Karpas-422 (cell line): Measurements from ENCODE around the gene IPPK. TPM values are rescaled to one million over a fixed set of nuclear protein-coding genes. Genes with fewer than 3 reads are reported as not detected.

Experiments
- DNase-seq: peaks from one replicate; pipeline ENCODE4 v3.0.0-alpha.2; 2015
- H2AFZ ChIP-seq: fragments of 200-600 bp; sonication (generic); 2 replicates; pipeline ENCODE4 v1.6.1; 2014; ENCODE audit warnings: antibody characterized with exemption, low read length, mixed read lengths
- H3K27ac ChIP-seq: fragments of 200-600 bp; sonication (generic); 2 replicates; pipeline ENCODE4 v1.5.1; 2014; ENCODE audit warnings: mild to moderate bottlenecking, low read length, moderate library complexity
- H3K27me3 ChIP-seq: fragments of 200-600 bp; sonication (generic); 2 replicates; pipeline ENCODE4 v1.6.1; 2014; ENCODE audit warnings: low read length, mixed read lengths
- H3K36me3 ChIP-seq: fragments of 200-600 bp; sonication (generic); 2 replicates; pipeline ENCODE4 v1.6.1; 2014; ENCODE audit warnings: low read length, mixed read lengths; ENCODE audit not compliant: insufficient read depth
- H3K4me1 ChIP-seq: fragments of 200-600 bp; sonication (generic); 2 replicates; pipeline ENCODE4 v1.6.1; 2014; ENCODE audit warnings: mild to moderate bottlenecking, low read length, mixed read lengths
- H3K4me2 ChIP-seq: fragments of 200-600 bp; sonication (generic); 2 replicates; pipeline ENCODE4 v1.6.1; 2014; ENCODE audit warnings: low read length, low read depth, mild to moderate bottlenecking; ENCODE audit not compliant: poor library complexity, severe bottlenecking
- H3K4me3 ChIP-seq: fragments of 200-600 bp; sonication (generic); 2 replicates; pipeline ENCODE4 v1.5.1; 2014; ENCODE audit warnings: mild to moderate bottlenecking, antibody characterized with exemption, low read length, mixed read lengths
- H3K79me2 ChIP-seq: fragments of 200-600 bp; sonication (generic); 2 replicates; pipeline ENCODE4 v1.6.1; 2014; ENCODE audit warnings: mild to moderate bottlenecking, low read length, mixed read lengths
- H3K9ac ChIP-seq: fragments of 200-600 bp; sonication (generic); 2 replicates; pipeline ENCODE4 v1.6.0; 2014; ENCODE audit warnings: low read length
- H3K9me2 ChIP-seq: fragments of 200-600 bp; sonication (generic), shearing (Covaris generic); replicated peaks from 2 replicates; pipeline ENCODE4 v1.6.0; 2014; ENCODE audit warnings: mild to moderate bottlenecking, low read length, moderate library complexity; ENCODE audit not compliant: insufficient read depth
- H3K9me3 ChIP-seq: fragments of 300-700, 200-600 bp; sonication (generic); 2 replicates; pipeline ENCODE4 v1.6.1; 2014; ENCODE audit warnings: low read length, mixed read lengths
- H4K20me1 ChIP-seq: fragments of 200-600 bp; sonication (generic); 2 replicates; pipeline ENCODE4 v1.6.1; 2014; ENCODE audit warnings: mild to moderate bottlenecking, antibody characterized with exemption, low read length, low read depth; ENCODE audit not compliant: insufficient read depth
- total RNA-seq: library from RNA; depleted of rRNA; stranded (reverse); fragments of >200 nt; shearing (Covaris generic); gene quantifications from 2 replicates; pipeline ENCODE4 v1.2.3, GENCODE V29; 2014; ENCODE audit warnings: low replicate concordance

Gene IPPK
- total RNA-seq, 1 experiment from 2014 or later: 18.3 TPM

DNA sequence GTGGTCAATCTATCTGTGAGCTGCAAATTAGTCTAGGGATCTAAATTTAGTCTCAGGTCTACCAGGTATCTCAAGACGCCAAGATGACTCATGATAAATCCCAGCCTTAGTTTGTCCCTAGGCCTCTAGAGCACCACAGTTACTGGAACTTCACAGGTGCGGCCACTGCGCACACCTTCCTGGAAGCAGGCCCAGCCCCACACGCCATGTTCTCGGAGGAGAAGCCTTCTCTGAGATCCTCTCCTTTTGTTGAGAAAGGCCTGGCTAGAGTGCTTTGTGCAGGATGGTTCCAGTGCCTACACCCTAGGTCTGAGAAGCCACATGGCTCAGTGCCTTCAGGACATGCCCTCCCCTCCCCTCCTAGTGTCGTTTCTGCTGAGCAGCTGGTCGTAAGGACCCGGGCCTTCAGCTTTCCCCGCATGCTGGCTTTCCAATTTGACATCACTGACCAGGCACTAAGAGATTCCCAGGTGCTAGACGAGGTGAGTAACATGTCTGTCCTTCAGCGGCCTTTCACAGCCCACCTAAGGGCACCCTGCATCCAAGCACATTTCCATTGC is 51.9 kb downstream of the IPPK start:
- Histone ChIP-seq H2AFZ (no peak overlapping the region), H3K9me2 (no peaks in the 10 kb centered on the region), H3K4me2 (no peak overlapping the region), H3K9ac (no peak overlapping the region), H3K4me3 (no peak overlapping the region), H3K27me3 (no peaks in the 10 kb centered on the region), H3K4me1 (no peaks in the 10 kb centered on the region), H3K79me2 (peaks cover 5% of the 10 kb centered on the region; the same call in 1 of the 2 replicates), H3K27ac (no peak overlapping the region), H4K20me1 (0 out of 2 replicates have a peak, but pooled peaks cover 2% of the 10 kb centered on the region), H3K36me3 (peaks cover 31% of the 10 kb centered on the region), H3K9me3 (no peaks in the 10 kb centered on the region)
- no peak for DNase-seq

DNA sequence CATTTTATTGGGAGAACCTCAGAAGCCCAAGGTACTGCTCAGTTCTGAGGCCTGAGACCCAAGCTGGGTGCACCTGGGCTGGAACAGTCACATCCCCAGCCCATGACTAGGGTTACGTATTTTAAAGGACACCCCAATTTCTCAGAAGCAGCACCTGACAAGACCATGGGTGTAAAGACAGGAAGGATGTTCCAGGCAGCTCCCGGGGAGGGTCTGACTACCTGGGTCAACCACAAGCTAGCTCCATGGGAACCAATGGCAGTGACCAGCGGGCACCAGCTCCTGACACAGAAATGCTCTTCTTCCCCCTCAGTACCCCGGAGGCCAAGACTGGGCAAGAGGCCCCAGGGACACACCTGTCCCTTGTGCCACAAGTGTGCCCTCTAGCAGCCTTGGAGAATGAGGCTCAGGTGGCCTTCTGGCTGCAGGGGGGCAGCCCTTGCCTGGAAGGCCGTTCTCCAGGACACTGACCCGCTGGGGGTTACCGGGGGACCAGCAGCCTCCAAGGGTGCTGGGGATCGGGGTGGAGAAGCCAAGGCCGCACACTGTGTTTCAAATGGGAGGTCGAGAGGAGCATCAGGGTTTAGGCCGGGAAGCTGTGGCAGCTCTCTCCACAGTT is 52.6 kb downstream of the IPPK start:
- Histone ChIP-seq H4K20me1 (0 out of 2 replicates have a peak, but pooled peaks cover 2% of the 10 kb centered on the region), H3K4me1 (no peaks in the 10 kb centered on the region), H3K79me2 (peaks cover 5% of the 10 kb centered on the region; the same call in 1 of the 2 replicates), H3K4me2 (no peak overlapping the region), H3K36me3 (peaks cover 36% of the 10 kb centered on the region), H3K27ac (no peak overlapping the region), H3K9me3 (no peaks in the 10 kb centered on the region), H3K27me3 (no peaks in the 10 kb centered on the region), H3K9me2 (no peaks in the 10 kb centered on the region), H2AFZ (no peak overlapping the region), H3K4me3 (no peak overlapping the region), H3K9ac (no peak overlapping the region)
- no peak for DNase-seq

- no peaks in the 10 kb centered on the region for H3K9me3 ChIP-seq
- H3K4me3 ChIP-seq: no peak overlapping the region
- no peaks in the 10 kb centered on the region for H3K9me2 ChIP-seq
- H4K20me1 ChIP-seq: 0 out of 2 replicates have a peak, but pooled peaks cover 2% of the 10 kb centered on the region
- no peak overlapping the region for H3K27ac ChIP-seq
- H2AFZ ChIP-seq: no peak overlapping the region
- no peak overlapping the region for H3K9ac ChIP-seq
- no peak overlapping the region for H3K4me2 ChIP-seq
- peaks cover 40% of the 10 kb centered on the region for H3K36me3 ChIP-seq
- DNase-seq: no peak
- H3K4me1 ChIP-seq: no peaks in the 10 kb centered on the region
- no peaks in the 10 kb centered on the region for H3K27me3 ChIP-seq
- peaks cover 5% of the 10 kb centered on the region; the same call in 1 of the 2 replicates for H3K79me2 ChIP-seq
Observed at GRCh38 chr9:92616655-92617111, 53.2 kb downstream of the IPPK start.

DNA sequence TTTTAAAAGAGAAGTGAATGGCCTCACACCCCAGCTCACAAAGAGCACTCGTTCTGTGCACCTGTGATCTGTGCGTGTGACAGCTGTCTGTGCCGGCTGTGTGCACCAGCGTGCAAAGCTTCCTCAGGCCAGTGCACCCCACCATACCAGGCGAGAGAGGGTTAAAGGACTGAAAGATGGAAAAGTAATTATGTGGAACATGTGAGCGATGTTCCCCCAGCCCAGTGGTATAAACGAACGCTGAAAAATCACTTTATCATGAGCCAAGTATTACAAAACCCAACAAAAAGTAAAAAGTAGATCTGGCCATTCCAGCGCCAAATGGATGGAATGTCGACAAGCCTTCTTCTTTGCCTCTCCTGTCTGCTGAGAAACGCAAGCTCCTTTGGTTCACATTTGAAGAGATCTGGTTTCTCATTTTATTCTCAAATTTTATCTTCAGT is 53.7 kb downstream of the IPPK start:
- Histone ChIP-seq H3K4me3 (no peak overlapping the region), H4K20me1 (0 out of 2 replicates have a peak, but pooled peaks cover 2% of the 10 kb centered on the region), H3K4me1 (no peaks in the 10 kb centered on the region), H3K9ac (no peak overlapping the region), H3K79me2 (peaks cover 5% of the 10 kb centered on the region; the same call in 1 of the 2 replicates), H3K27ac (no peak overlapping the region), H3K36me3 (peaks cover 39% of the 10 kb centered on the region), H2AFZ (no peak overlapping the region), H3K9me3 (no peaks in the 10 kb centered on the region), H3K27me3 (no peaks in the 10 kb centered on the region), H3K9me2 (no peaks in the 10 kb centered on the region), H3K4me2 (no peak overlapping the region)
- DNase-seq: no peak

GRCh38 chr9:92615790-92616189 is 54.1 kb downstream of the IPPK start:
- Histone ChIP-seq H3K9me2 (no peaks in the 10 kb centered on the region), H2AFZ (no peak overlapping the region), H3K4me2 (no peak overlapping the region), H3K27ac (no peak overlapping the region), H3K9me3 (no peaks in the 10 kb centered on the region), H3K36me3 (peaks cover 39% of the 10 kb centered on the region), H3K79me2 (peaks cover 4% of the 10 kb centered on the region; the same call in 1 of the 2 replicates), H3K27me3 (no peaks in the 10 kb centered on the region), H3K4me1 (no peaks in the 10 kb centered on the region), H3K4me3 (no peak overlapping the region), H4K20me1 (0 out of 2 replicates have a peak, but pooled peaks cover 2% of the 10 kb centered on the region), H3K9ac (no peak overlapping the region)
- no peak for DNase-seq

DNA sequence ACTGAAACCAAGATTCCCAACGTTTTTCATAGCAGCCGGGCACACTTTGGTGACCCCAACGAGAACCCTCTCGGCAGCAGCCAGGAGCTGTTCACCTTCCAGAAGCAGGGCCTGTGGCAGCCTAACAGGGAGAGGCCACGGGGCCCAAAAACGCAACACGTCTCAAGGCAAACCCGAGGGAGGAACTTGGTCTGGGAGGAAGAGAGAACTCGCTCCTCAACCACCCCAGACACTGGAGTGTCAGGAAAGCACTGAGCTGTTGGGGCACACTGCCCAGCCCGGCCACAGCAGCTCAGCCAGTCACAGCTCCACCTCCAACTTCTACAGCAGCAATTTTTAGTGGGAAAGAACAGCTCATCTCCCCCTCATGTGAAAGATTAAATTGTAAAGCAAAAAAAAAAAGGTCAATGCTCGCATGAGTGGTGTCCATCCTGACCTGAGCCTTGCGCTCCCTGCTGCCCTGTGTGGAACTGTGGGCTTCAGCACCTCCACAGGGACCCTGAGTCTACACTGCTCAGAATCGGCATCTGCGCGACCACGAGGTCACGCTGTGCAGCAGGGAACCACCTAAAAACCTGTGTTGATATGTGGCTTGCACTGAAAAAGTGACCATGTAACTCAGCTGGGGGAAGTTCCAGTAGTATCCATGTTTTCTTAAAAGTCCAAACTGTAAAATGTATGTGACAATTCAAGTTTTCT is 55.0 kb downstream of the IPPK start:
- H4K20me1 ChIP-seq: 0 out of 2 replicates have a peak, but pooled peaks cover 2% of the 10 kb centered on the region
- no peak overlapping the region for H3K27ac ChIP-seq
- no peaks in the 10 kb centered on the region for H3K79me2 ChIP-seq
- peaks cover 36% of the 10 kb centered on the region for H3K36me3 ChIP-seq
- no peak overlapping the region for H3K9ac ChIP-seq
- no peak overlapping the region for H3K4me3 ChIP-seq
- no peaks in the 10 kb centered on the region for H3K27me3 ChIP-seq
- no peaks in the 10 kb centered on the region for H3K9me2 ChIP-seq
- no peaks in the 10 kb centered on the region for H3K4me1 ChIP-seq
- DNase-seq: no peak
- H3K4me2 ChIP-seq: no peak overlapping the region
- H3K9me3 ChIP-seq: no peaks in the 10 kb centered on the region
- H2AFZ ChIP-seq: no peak overlapping the region

DNA sequence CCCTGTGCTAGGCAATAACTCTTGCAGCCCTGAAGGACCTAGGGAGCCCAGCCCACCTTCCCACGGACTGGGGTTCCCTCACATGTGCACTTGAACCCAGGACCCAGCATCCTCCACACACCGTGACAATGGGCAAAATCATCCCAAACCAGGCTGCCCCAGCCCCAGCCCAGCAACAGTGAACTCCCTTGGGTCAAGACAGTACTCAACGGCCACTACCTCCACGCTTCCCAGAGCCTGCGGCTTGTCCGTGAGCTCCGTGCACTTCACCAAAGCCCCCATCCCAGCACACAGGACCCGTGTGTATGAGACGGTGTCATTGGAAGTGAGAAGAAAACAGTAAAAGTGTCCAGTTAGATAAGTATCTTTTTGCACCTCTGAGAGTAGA is 55.8 kb downstream of the IPPK start:
- Histone ChIP-seq H3K4me2 (no peak overlapping the region), H2AFZ (no peak overlapping the region), H3K27me3 (no peaks in the 10 kb centered on the region), H4K20me1 (0 out of 2 replicates have a peak, but pooled peaks cover 2% of the 10 kb centered on the region), H3K9ac (no peak overlapping the region), H3K36me3 (peaks cover 35% of the 10 kb centered on the region), H3K9me3 (no peaks in the 10 kb centered on the region), H3K4me1 (no peaks in the 10 kb centered on the region), H3K79me2 (no peaks in the 10 kb centered on the region), H3K4me3 (no peak overlapping the region), H3K9me2 (no peaks in the 10 kb centered on the region), H3K27ac (no peak overlapping the region)
- DNase-seq: no peak
